Suprapubic skin (tissue), 4 donors: Measurements from ENCODE around the gene RAD9A.

ENCODE experiments used
- CTCF ChIP-seq, 2 donors: fragments of 200-600 bp in 1 of 2; fragments of 450-650 bp in 1 of 2; sonication (generic) in 1 of 2; IDR thresholded peaks; one replicate each; pipeline ENCODE4 v1.5.1; 2016 to 2019; ENCODE audit warnings: antibody characterized with exemption in 2 of 2, mild to moderate bottlenecking in 1 of 2, moderate library complexity in 1 of 2
- POLR2A ChIP-seq, 2 donors: fragments of 450-650 bp; IDR thresholded peaks; one replicate each; pipeline ENCODE4 v1.6.1; 2017; ENCODE audit warnings: antibody characterized with exemption in 2 of 2, mild to moderate bottlenecking in 2 of 2, moderate library complexity in 2 of 2
- POLR2AphosphoS5 ChIP-seq, 3 donors: sonication (generic); formaldehyde crosslinking; IDR thresholded peaks; one replicate each; pipeline ENCODE4 v1.6.1; 2017; ENCODE audit warnings: antibody characterized with exemption in 3 of 3

- TF ChIP-seq CTCF (IDR thresholded peaks at IDR 0.05): no peak
- no peak for TF ChIP-seq POLR2A (IDR thresholded peaks at IDR 0.05)
- no peak for TF ChIP-seq POLR2AphosphoS5 (IDR thresholded peaks at IDR 0.05)
Measured at GRCh38 chr11:67376873-67377808, 14.6 kb upstream of the RAD9A start.
